Adrenal gland (tissue), 5 donors: ENCODE data around the gene TBC1D8B.

ENCODE experiments used
- POLR2A ChIP-seq, 2 donors: fragments of 450-650 bp; IDR thresholded peaks; one replicate each; pipeline ENCODE4 v1.6.1; 2017; ENCODE audit warnings: antibody characterized with exemption in 2 of 2, mild to moderate bottlenecking in 2 of 2, moderate library complexity in 1 of 2
- TF ChIP-seq, protein P1 (sequence below), 6 experiments: fragments of 450-650 bp in 4 of 6; fragments of 200-600 bp in 2 of 6; sonication (generic) in 1 of 6; IDR thresholded peaks; 1 replicate in 5 of 6; 2 replicates in 1 of 6; pipeline versions ENCODE4 v1.5.1 to v1.8.0; 2016 to 2021; ENCODE audit warnings: antibody characterized with exemption in 6 of 6, mild to moderate bottlenecking in 2 of 6, moderate library complexity in 1 of 6
- donor health status: DM: no; HTN: no; CAD: no.

GRCh38 chrX:106917830-106918500 is 115.5 kb downstream of the TBC1D8B start:
- TF ChIP-seq, protein P1, sequence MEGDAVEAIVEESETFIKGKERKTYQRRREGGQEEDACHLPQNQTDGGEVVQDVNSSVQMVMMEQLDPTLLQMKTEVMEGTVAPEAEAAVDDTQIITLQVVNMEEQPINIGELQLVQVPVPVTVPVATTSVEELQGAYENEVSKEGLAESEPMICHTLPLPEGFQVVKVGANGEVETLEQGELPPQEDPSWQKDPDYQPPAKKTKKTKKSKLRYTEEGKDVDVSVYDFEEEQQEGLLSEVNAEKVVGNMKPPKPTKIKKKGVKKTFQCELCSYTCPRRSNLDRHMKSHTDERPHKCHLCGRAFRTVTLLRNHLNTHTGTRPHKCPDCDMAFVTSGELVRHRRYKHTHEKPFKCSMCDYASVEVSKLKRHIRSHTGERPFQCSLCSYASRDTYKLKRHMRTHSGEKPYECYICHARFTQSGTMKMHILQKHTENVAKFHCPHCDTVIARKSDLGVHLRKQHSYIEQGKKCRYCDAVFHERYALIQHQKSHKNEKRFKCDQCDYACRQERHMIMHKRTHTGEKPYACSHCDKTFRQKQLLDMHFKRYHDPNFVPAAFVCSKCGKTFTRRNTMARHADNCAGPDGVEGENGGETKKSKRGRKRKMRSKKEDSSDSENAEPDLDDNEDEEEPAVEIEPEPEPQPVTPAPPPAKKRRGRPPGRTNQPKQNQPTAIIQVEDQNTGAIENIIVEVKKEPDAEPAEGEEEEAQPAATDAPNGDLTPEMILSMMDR (IDR thresholded peaks at IDR 0.05), result no peak
- TF ChIP-seq POLR2A (IDR thresholded peaks at IDR 0.05), result no peak
